ENCODE data around the gene INMT.

DNA sequence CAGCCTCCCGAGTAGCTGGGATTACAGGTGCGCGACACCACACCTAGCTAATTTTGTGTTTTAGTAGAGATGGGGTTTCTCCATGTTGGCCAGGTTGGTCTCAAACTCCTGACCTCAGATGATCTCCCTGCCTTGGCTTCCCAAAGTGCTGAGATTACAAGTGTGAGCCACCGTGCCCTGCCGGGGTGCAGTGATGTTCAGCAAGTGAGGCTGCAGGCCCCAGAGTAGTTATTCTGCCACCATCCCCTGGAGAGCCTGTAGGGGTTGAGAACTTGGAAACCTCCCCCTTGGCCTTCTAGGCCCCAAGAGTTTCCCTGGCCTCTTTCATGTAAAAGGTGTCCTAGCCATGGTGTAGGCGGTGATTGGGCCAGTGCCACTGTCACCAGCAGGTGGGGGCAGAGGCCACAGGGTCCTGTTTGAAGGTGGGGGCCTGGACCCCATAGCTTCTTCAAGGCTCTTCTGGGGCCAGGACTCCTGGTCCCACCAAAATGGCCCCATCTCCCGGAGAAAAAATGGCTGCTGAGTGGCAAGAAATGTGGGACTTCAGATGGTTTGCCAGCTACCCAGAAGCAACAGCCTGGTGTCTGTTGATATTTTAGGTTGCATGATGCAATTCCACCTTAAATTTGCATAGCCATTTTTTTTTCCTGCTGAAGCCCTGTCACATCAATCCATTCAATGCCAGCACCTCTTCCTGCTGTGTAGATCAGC, 25.5 kb upstream of the INMT start:
- TF ChIP-seq, protein P1, sequence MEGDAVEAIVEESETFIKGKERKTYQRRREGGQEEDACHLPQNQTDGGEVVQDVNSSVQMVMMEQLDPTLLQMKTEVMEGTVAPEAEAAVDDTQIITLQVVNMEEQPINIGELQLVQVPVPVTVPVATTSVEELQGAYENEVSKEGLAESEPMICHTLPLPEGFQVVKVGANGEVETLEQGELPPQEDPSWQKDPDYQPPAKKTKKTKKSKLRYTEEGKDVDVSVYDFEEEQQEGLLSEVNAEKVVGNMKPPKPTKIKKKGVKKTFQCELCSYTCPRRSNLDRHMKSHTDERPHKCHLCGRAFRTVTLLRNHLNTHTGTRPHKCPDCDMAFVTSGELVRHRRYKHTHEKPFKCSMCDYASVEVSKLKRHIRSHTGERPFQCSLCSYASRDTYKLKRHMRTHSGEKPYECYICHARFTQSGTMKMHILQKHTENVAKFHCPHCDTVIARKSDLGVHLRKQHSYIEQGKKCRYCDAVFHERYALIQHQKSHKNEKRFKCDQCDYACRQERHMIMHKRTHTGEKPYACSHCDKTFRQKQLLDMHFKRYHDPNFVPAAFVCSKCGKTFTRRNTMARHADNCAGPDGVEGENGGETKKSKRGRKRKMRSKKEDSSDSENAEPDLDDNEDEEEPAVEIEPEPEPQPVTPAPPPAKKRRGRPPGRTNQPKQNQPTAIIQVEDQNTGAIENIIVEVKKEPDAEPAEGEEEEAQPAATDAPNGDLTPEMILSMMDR (IDR thresholded peaks at IDR 0.05): no peak
- TF ChIP-seq POLR2A (IDR thresholded peaks at IDR 0.05): no peak

Data from body of pancreas (tissue), 4 donors.